ENCODE data around the gene DENND4B. TPM values are rescaled to one million over a fixed set of nuclear protein-coding genes. Genes with fewer than 3 reads are reported as not detected.

DENND4B gene
- total and polyA plus RNA-seq, 2 experiments from 2014 or later, result 15.4 to 22.3 TPM

DNA sequence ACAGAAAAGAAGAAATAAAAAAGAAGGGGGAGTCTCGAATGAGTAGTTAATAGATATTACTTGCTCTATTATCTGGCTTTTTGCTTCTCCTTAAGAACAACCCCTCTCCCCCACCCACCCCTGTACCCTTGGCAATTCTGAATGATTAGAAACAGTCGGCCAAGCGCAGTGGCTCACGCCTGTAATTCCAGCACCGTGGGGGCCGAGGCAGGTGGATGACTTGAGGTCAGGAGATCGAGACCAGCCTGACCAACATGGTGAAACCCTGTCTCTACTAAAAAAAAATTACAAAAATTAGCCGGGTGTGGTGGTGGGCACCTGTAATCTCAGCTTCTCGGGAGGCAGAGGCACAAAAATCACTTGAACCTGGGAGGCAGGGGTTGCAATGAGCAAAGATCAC, 66.5 kb downstream of the DENND4B start:
- H3K36me3 ChIP-seq (replicated peaks; ENCODE audit: insufficient read depth, low read depth), result no peaks in the 10 kb centered on the region
- TF ChIP-seq EZH2phosphoT487 (IDR thresholded peaks at IDR 0.05; ENCODE audit: low read depth, severe bottlenecking, unreplicated experiment), result no peak
- TF ChIP-seq, protein P1, sequence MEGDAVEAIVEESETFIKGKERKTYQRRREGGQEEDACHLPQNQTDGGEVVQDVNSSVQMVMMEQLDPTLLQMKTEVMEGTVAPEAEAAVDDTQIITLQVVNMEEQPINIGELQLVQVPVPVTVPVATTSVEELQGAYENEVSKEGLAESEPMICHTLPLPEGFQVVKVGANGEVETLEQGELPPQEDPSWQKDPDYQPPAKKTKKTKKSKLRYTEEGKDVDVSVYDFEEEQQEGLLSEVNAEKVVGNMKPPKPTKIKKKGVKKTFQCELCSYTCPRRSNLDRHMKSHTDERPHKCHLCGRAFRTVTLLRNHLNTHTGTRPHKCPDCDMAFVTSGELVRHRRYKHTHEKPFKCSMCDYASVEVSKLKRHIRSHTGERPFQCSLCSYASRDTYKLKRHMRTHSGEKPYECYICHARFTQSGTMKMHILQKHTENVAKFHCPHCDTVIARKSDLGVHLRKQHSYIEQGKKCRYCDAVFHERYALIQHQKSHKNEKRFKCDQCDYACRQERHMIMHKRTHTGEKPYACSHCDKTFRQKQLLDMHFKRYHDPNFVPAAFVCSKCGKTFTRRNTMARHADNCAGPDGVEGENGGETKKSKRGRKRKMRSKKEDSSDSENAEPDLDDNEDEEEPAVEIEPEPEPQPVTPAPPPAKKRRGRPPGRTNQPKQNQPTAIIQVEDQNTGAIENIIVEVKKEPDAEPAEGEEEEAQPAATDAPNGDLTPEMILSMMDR (IDR thresholded peaks at IDR 0.05; ENCODE audit: poor library complexity), result no peak
- TF ChIP-seq EZH2 (IDR thresholded peaks at IDR 0.05; ENCODE audit: borderline replicate concordance), result no peak
- peak overlapping the region; percentile 84 for H3K27ac ChIP-seq
- no peak overlapping the region for H2AFZ ChIP-seq
- H3K4me2 ChIP-seq, result no peak overlapping the region
- WGBS (ENCODE audit: low lambda C conversion rate, missing lambda C conversion rate), result 98% methylated on average over 9 of the region's 9 CpGs
- H4K20me1 ChIP-seq (ENCODE audit: insufficient read depth, poor library complexity, severe bottlenecking), result peaks cover 50% of the 10 kb centered on the region
- peaks cover 10% of the 10 kb centered on the region for H3K4me1 ChIP-seq (ENCODE audit: insufficient read depth)
- H3K9me2 ChIP-seq (replicated peaks; ENCODE audit: insufficient read depth), result no peaks in the 10 kb centered on the region
- no peak overlapping the region for H3K4me3 ChIP-seq
- H3K27me3 ChIP-seq, result no peaks in the 10 kb centered on the region
- DNase-seq (ENCODE audit: low spot score), result no peak
- no peaks in the 10 kb centered on the region for H3K9me3 ChIP-seq (ENCODE audit: low read depth)
- peaks cover 94% of the 10 kb centered on the region for H3K79me2 ChIP-seq

Small RNAs within 50 kb of the gene (microRNA-seq; reads per million reads assigned to microRNA genes)
- gene MIR6737, result 1.8 reads per million

Small RNAs within 50 kb of the gene (small RNA-seq; reads per million reads assigned to genes)
- gene AL831737.1, result not detected
- 0.12 reads per million for gene MIR6737

Other genes with a start within 250 kb of the DENND4B start
- 39.1 and 42.3 TPM in 2 replicates for gene INTS3, start 218.7 kb downstream of the DENND4B start, total RNA-seq
- 37.1 and 51.3 TPM in 2 replicates for gene INTS3, start 218.7 kb downstream of the DENND4B start, polyA plus RNA-seq
- gene SLC27A3, start 171.3 kb downstream of the DENND4B start, total RNA-seq, result 21.5 and 22.8 TPM in 2 replicates
- gene SLC27A3, start 171.3 kb downstream of the DENND4B start, polyA plus RNA-seq, result 37.2 and 38.1 TPM in 2 replicates
- 7.4 and 11.7 TPM in 2 replicates for gene GATAD2B, start 23.7 kb downstream of the DENND4B start, total RNA-seq
- gene GATAD2B, start 23.7 kb downstream of the DENND4B start, polyA plus RNA-seq, result 5.4 TPM in 2 replicates
- 7.6 and 10.5 TPM in 2 replicates for gene CRTC2, start 11.9 kb upstream of the DENND4B start, total RNA-seq
- 27.1 and 28.0 TPM in 2 replicates for gene CRTC2, start 11.9 kb upstream of the DENND4B start, polyA plus RNA-seq
- 141 and 158 TPM in 2 replicates for gene SLC39A1, start 16.8 kb upstream of the DENND4B start, total RNA-seq
- 163 and 174 TPM in 2 replicates for gene SLC39A1, start 16.8 kb upstream of the DENND4B start, polyA plus RNA-seq
- 10.9 and 15.1 TPM in 2 replicates for gene CREB3L4, start 21.2 kb upstream of the DENND4B start, total RNA-seq
- 8.6 and 16.6 TPM in 2 replicates for gene CREB3L4, start 21.2 kb upstream of the DENND4B start, polyA plus RNA-seq
- 213 and 240 TPM in 2 replicates for gene JTB, start 31.0 kb upstream of the DENND4B start, total RNA-seq
- 215 and 217 TPM in 2 replicates for gene JTB, start 31.0 kb upstream of the DENND4B start, polyA plus RNA-seq
- gene RAB13, start 39.6 kb upstream of the DENND4B start, total RNA-seq, result 25.9 and 39.6 TPM in 2 replicates
- 98.7 and 125 TPM in 2 replicates for gene RAB13, start 39.6 kb upstream of the DENND4B start, polyA plus RNA-seq
- gene RPS27, start 44.0 kb upstream of the DENND4B start, total RNA-seq, result 2,478 and 2,548 TPM in 2 replicates
- gene RPS27, start 44.0 kb upstream of the DENND4B start, polyA plus RNA-seq, result 1,603 and 1,696 TPM in 2 replicates
- gene NUP210L, start 208.4 kb upstream of the DENND4B start, total RNA-seq, result 0.03 and 0.04 TPM in 2 replicates
- not detected in 2 replicates for gene NUP210L, start 208.4 kb upstream of the DENND4B start, polyA plus RNA-seq
- 440 and 441 TPM in 2 replicates for gene TPM3, start 245.4 kb upstream of the DENND4B start, total RNA-seq
- gene TPM3, start 245.4 kb upstream of the DENND4B start, polyA plus RNA-seq, result 302 and 321 TPM in 2 replicates